Vagina (tissue), 2 donors: ENCODE data around the gene KIR2DL4.

ENCODE experiments used
- CTCF ChIP-seq, 3 experiments: fragments of 450-650 bp in 2 of 3; fragments of 200-600 bp in 1 of 3; sonication (generic) in 1 of 3; IDR thresholded peaks; one replicate each; pipeline ENCODE4 v1.5.1; 2017 to 2019; ENCODE audit warnings: antibody characterized with exemption in 3 of 3, mild to moderate bottlenecking in 2 of 3, moderate library complexity in 2 of 3
- POLR2A ChIP-seq, 2 donors: fragments of 450-650 bp; IDR thresholded peaks; one replicate each; pipeline ENCODE4 v1.6.1; 2017; ENCODE audit warnings: antibody characterized with exemption in 2 of 2, mild to moderate bottlenecking in 2 of 2, moderate library complexity in 2 of 2

DNA sequence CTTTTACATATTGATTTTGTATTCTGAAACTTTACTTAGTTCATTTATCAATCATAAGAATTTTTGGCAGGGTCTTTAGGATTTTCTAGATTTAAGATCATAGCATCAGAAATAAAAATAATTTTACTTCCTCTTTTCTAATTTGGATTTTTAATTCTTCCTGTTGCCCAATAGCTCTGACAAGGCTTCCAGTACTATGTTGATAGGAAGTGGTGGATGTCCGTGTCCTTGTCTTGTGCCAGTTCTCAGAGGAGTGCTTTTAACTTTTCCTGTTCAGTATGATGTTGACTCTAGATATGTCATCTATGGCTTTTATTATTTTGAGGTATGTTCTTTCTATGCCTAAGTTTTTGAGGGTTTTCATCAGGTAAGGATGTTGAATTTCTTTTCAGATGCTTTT, 7.7 kb upstream of the KIR2DL4 start:
- TF ChIP-seq CTCF (IDR thresholded peaks at IDR 0.05): no peak
- TF ChIP-seq POLR2A (IDR thresholded peaks at IDR 0.05): no peak
